ENCODE measurements around the gene PUS7L. TPM values are rescaled to one million over a fixed set of nuclear protein-coding genes. Genes with fewer than 3 reads are reported as not detected.

PUS7L gene
- total and polyA plus RNA-seq, 2 experiments from 2014 or later, result 36.0 to 66.1 TPM

DNA sequence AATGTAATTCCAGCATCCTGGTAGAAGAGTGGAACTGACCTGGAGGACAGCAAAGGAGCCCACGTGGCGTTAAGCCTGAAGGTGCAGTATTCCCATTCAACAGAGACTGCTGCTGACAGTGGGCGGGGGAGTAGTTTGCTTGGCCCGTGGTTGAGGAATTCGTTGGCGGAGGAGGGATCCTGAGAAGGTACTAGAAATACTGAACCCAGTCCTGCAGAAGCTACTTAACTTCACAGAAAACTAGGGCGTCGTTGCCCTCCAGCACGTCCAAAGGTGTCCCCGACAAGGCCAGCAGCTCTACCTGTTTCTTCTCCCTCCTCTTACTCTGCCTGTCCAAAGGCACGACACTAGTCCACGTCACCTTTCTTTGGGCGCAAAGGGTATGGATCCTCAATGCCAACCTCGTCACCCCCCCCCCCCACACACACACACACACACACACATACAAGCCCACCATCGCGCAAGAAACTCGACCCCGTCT lies 303 bp downstream of the PUS7L start:
- peak; percentile 36 for DNase-seq (ENCODE audit: low spot score)
- peak overlapping the region; percentile 2; the same call in 1 of the 2 replicates for H2AFZ ChIP-seq

DNA sequence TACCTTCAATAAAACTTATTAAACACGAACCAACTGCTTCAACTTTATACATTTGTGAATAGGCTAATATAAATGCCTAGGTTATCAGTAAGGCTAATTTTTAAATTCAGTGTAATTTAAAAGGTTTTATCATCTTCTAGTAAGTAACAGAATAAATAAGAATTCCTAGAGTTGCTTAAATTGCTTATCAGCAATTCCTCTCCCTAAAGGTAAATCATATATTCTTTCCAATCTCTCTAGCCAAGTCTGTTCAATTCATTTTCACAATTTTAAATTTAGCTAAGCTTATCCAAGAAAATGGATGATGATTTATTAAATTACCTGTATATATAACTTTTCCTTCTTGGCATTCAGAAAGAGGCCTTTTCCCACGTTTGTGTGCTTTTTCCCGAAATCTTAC lies 4.6 kb downstream of the PUS7L start:
- H3F3A ChIP-seq (replicated peaks; ENCODE audit: low read depth), result no peaks in the 10 kb centered on the region
- peaks cover 2% of the 10 kb centered on the region for H3K27me3 Mint-ChIP-seq (ENCODE audit: insufficient read depth, low read depth, poor library complexity)
- ATAC-seq (no peak), DNase-seq (ENCODE audit: low spot score) (no peak)
- H2AFZ ChIP-seq, result no peak overlapping the region
- no peaks in the 10 kb centered on the region; the same call in 1 of the 2 replicates for H3K36me3 ChIP-seq (ENCODE audit: insufficient read depth)
- no peak overlapping the region for H3K27ac ChIP-seq (ENCODE audit: low read depth)
- H3K4me3 Mint-ChIP-seq, result no peak overlapping the region
- H3K4me2 ChIP-seq, result no peak overlapping the region
- H3K4me1 ChIP-seq (ENCODE audit: insufficient read depth), result no peaks in the 10 kb centered on the region
- no peaks in the 10 kb centered on the region for H3K27me3 ChIP-seq (ENCODE audit: insufficient read depth)
- no peaks in the 10 kb centered on the region; the same call in 1 of the 2 replicates for H4K20me1 ChIP-seq (replicated peaks; ENCODE audit: insufficient read depth)
- no peak overlapping the region for H3K27ac Mint-ChIP-seq
- peaks cover 37% of the 10 kb centered on the region; the same call in 2 of the 3 replicates for H3K36me3 Mint-ChIP-seq (ENCODE audit: low read depth)
- H3K79me2 ChIP-seq (replicated peaks; ENCODE audit: insufficient read depth), result peaks cover 37% of the 10 kb centered on the region
- no peaks in the 10 kb centered on the region; the same call in 2 of the 3 replicates for H3K9me3 Mint-ChIP-seq
- no peaks in the 10 kb centered on the region for H3K9me2 ChIP-seq (ENCODE audit: insufficient read depth)
- H3K4me3 ChIP-seq, result no peak overlapping the region
- peaks cover 8% of the 10 kb centered on the region for H3K4me1 Mint-ChIP-seq
- TF ChIP-seq POLR2AphosphoS5 (IDR thresholded peaks at IDR 0.05; ENCODE audit: low read depth), result no peak
- TF ChIP-seq STAT1 (IDR thresholded peaks at IDR 0.05; ENCODE audit: unreplicated experiment), result no peak
- no peak for TF ChIP-seq ETS1 (IDR thresholded peaks at IDR 0.05)
- TF ChIP-seq CREB1 (CRISPR knock-in tag; IDR thresholded peaks at IDR 0.05; ENCODE audit: low read depth), result no peak
- no peak for TF ChIP-seq EZH2phosphoT487 (IDR thresholded peaks at IDR 0.05; ENCODE audit: unreplicated experiment)
- no peak for TF ChIP-seq ZNF114 (CRISPR knock-in tag; IDR thresholded peaks at IDR 0.05)
- no peak for TF ChIP-seq JUNB (IDR thresholded peaks at IDR 0.05; ENCODE audit: unreplicated experiment)
- TF ChIP-seq REST (IDR thresholded peaks at IDR 0.05; ENCODE audit: unreplicated experiment), result no peak
- no peak for TF ChIP-seq EZH2 (IDR thresholded peaks at IDR 0.05; ENCODE audit: low read depth, unreplicated experiment)
- no peak for TF ChIP-seq NANOG (IDR thresholded peaks at IDR 0.05; ENCODE audit: borderline replicate concordance)

More for the DNA sequence above, 303 bp downstream of the PUS7L start:
- Histone ChIP-seq H3K9me2 (ENCODE audit: insufficient read depth) (no peaks in the 10 kb centered on the region), H3K36me3 (ENCODE audit: insufficient read depth) (no peaks in the 10 kb centered on the region; the same call in 1 of the 2 replicates), H3K79me2 (replicated peaks; ENCODE audit: insufficient read depth) (peaks cover 35% of the 10 kb centered on the region), H3K27ac (ENCODE audit: low read depth) (no peak overlapping the region), H3K4me1 (ENCODE audit: insufficient read depth) (peaks cover 32% of the 10 kb centered on the region), H4K20me1 (replicated peaks; ENCODE audit: insufficient read depth) (no peaks in the 10 kb centered on the region), H3F3A (replicated peaks; ENCODE audit: low read depth) (no peaks in the 10 kb centered on the region), H3K27me3 (ENCODE audit: insufficient read depth) (no peaks in the 10 kb centered on the region), H3K4me2 (peak overlapping the region; percentile 84), H3K4me3 (peak overlapping the region; percentile 74)
- peak overlapping the region; percentile 91 for H3K4me3 Mint-ChIP-seq
- H3K4me1 Mint-ChIP-seq, result peaks cover 34% of the 10 kb centered on the region
- no peaks in the 10 kb centered on the region; the same call in 2 of the 3 replicates for H3K9me3 Mint-ChIP-seq
- H3K36me3 Mint-ChIP-seq (ENCODE audit: low read depth), result peaks cover 16% of the 10 kb centered on the region
- peaks cover 9% of the 10 kb centered on the region for H3K27me3 Mint-ChIP-seq (ENCODE audit: insufficient read depth, low read depth, poor library complexity)
- TF ChIP-seq EZH2 (IDR thresholded peaks at IDR 0.05; ENCODE audit: low read depth, unreplicated experiment) (no peak), REST (IDR thresholded peaks at IDR 0.05; ENCODE audit: unreplicated experiment) (no peak)
- peak overlapping the region; percentile 86; the same call in 1 of the 2 replicates for H3K27ac Mint-ChIP-seq
- ATAC-seq, result peak; percentile 30

Measured in GM23338 (cell line).